GM18951 (cell line): ENCODE measurements around the gene ZNF367.

Experiments
- POLR2A ChIP-seq: IDR thresholded peaks from 4 replicates; pipeline ENCODE4 v1.6.1; 2011; ENCODE audit warnings: mild to moderate bottlenecking; ENCODE audit not compliant: insufficient read length, insufficient read depth; ENCODE audit errors: extremely low read depth
- in situ Hi-C: fragments of 300-500 bp; cut with MboI; formaldehyde crosslinking; loops from one replicate; pipeline ENCODE4 v1.12.0; 2022; ENCODE audit warnings: low sequenced_read_pairs, mixed read lengths, inconsistent platforms; ENCODE audit not compliant: unreplicated experiment

ZNF367 gene

DNA sequence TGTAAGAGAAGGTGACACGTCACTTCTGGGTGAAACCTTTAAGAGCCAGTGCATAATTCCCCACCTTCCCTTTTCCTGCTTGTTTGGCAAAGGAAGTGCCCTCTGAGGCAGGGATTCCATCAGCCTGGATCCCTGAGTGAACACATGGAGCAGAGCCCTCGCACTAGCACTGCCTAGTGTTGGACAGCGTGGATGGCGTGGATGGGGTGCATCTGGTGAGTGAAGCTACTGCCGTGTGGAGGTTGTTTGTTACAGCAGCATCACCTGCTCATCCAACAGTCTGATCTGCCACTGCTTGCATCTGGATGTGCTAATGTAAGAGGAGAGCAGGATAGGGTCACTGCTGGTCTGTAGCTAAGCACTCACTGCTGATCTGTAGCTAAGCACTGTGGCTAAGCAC is 69.9 kb downstream of the ZNF367 start:
- no peak for TF ChIP-seq POLR2A
- in situ Hi-C loops = no loop called here

DNA sequence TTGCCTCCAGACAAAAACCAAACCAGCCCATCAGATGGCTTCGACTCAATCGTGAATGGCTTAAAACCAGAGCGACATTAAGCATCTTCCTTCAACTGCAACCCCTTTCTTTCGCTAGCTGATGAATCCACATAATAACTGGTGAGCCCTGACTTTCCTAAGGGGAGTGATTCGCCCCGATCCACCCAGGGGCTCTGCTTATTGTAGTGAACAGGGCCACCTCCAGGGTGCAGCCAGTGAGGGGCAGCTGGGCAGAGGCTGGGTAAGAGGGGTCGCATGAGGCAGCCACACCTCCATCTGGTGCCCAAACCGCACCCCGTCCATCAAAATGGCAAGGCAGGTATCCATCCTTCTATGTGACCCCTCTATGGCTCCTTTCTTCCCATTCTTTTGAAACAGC is 72.6 kb downstream of the ZNF367 start:
- in situ Hi-C loops = no loop called here
- TF ChIP-seq POLR2A = no peak

DNA sequence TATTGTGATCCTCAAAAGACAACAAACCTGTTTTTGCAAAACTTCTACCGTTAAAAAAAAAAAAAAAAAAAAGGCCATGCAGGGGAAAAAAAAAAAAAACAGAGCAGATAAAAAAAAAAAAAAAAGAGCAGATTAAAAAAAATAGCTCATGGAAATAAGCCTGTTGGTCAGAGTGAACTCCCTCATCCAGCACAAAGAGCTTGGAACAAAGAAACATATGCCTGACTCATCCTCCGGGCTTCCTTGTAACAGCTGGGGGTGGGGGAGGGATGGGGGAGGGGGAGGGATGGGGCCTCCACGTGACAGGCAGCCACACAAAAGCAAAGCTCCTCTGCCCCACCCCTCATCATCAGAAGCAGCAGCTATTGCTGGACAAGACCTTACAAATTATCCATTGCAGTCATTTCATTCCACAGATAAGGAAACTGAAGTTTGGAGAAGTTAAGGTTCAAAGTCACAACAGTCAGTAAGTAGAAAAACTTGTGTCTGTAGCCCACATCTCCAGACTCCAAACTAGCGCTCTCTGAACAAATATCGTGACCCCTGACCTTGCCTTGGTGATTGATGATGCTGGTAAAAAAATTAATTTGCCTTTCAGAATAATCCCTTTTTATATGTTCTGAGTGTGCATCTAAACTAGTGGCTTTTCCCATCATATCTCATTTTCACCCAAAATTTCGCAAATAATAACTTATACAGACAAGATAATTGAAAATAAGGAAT is 73.6 kb downstream of the ZNF367 start:
- no peak for TF ChIP-seq POLR2A
- in situ Hi-C loops = no loop called here

DNA sequence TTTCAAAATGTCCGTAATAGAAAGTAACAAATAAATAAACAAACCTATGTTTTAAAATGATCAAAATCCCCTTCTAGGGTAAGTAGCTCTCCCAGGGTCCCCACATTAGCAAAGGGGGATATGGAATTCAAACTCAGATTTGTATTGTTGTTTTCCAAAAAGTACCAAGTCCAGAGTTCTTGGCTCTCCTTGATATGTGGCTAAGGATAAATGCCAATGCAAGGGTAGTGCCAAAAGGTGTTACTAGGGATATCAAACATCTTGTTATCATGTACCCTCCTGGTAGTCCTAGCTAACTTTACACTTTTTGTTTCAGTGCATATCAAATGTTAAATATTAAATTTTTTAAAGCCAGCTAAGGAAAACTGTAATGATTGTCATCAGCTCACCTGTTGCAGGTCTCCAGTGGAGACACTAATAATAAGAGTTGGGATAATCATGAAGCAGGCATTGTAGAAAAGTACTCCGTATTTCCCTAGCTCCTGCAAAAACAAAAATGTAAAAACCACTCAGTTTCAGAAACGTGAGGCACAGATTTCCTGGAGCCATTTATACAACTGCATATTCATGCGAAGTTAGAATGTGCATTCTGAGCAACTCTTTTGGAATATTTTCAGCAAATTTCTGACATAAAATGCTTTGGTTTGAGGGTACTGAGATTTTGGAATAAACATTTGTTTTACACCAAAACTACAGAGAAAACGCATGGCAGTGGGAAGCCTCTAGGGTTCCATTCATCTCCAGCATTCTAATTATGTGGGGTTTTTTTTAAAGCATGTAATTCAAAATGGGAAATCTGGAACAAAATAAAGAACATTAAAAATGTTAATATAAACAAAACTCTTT is 74.4 kb downstream of the ZNF367 start:
- in situ Hi-C loops = no loop called here
- no peak for TF ChIP-seq POLR2A

DNA sequence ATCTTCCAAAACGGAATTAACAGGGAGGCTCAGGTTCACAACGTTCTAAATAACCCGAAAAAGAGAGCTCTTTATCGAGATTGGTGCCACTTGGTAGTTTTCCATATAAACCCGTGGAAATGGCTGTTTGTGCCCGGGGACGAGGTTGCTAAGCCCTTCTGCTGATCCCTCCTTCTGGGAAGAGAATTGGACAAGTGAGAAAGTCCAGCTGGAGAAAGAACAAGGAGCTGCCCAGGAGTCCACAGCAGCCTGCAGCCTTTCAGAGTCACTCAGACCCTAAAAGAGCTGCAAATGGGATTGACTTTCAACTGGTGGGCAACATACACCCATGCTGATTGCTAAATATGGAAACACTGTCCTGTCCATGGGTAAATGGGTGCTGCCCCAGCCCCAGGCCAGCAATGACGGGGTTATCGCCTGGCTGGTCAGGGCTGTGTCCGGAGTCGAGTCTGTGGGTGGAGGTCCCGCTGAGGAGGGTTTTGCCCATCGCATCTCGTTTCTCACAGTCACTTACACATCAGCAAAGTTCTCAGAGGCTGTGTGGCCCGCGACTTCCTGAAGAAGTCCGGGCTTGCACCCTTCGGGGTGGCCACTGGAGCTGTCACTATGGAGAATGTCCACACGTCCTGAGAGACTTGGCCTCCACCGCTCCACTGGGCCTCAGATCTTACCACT is 75.5 kb downstream of the ZNF367 start:
- in situ Hi-C loops = no loop called here
- no peak for TF ChIP-seq POLR2A

DNA sequence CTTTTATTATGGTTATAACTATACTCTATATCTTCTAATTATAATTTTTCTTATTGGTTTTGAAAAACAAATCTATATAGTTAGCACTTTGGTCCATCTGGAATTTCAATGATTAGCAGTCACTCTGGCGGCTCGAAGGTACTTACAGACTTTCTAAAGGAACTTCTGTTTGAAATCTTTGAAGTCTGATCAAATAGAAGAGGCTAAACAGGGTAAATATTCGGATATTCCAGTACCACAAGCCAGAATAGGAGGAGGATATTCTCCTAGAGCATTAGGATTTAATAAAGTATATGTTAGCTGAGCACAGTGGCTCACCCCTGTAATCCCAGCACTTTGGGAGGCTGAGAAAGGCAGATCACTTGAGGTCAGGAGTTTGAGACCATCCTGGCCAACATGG is 77.5 kb downstream of the ZNF367 start:
- in situ Hi-C loops = no loop called here
- no peak for TF ChIP-seq POLR2A

DNA sequence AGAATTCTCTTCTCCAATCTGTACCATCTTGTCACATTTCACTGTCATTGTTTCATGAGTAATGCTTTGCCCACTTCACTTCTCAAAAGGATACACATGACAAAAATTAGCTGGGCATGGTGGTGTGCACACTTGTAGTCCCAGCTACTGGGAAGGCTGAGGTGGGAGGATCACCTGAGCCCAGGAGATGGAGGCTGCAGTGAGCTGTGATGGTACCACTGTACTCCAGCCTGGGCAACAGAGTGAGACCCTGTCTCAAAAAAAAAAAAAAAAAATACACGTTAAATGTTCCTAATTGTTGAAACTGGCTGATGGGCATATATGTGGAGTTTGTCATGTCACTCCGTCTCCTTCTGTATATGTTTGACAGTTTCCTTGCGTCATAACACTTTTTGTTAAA is 79.9 kb downstream of the ZNF367 start:
- in situ Hi-C loops = loop anchor here (10.0 kb wide), 1 partner anchor 317 kb away; the partner anchor contains the start of gene PRXL2C
- TF ChIP-seq POLR2A = no peak
